NB4 (cell line): ENCODE data around the gene ABCA10.

Experiments
- MYC ChIP-seq: IDR thresholded peaks from 2 replicates; pipeline ENCODE4 v1.6.1; 2011; ENCODE audit warnings: low read depth, low read length
- POLR2A ChIP-seq: IDR thresholded peaks from 2 replicates; pipeline ENCODE4 v1.6.1; 2011; ENCODE audit warnings: mild to moderate bottlenecking; ENCODE audit not compliant: insufficient read length; ENCODE audit errors: extremely low read depth
- TF ChIP-seq, protein P1 (sequence below): IDR thresholded peaks from one replicate; pipeline ENCODE4 v1.5.1; 2012; ENCODE audit warnings: low read depth, low read length
- TF ChIP-seq, protein P2 (sequence below): IDR thresholded peaks from 2 replicates; pipeline ENCODE4 v1.6.1; 2011; ENCODE audit warnings: low read depth, low read length

- TF ChIP-seq, protein P1, sequence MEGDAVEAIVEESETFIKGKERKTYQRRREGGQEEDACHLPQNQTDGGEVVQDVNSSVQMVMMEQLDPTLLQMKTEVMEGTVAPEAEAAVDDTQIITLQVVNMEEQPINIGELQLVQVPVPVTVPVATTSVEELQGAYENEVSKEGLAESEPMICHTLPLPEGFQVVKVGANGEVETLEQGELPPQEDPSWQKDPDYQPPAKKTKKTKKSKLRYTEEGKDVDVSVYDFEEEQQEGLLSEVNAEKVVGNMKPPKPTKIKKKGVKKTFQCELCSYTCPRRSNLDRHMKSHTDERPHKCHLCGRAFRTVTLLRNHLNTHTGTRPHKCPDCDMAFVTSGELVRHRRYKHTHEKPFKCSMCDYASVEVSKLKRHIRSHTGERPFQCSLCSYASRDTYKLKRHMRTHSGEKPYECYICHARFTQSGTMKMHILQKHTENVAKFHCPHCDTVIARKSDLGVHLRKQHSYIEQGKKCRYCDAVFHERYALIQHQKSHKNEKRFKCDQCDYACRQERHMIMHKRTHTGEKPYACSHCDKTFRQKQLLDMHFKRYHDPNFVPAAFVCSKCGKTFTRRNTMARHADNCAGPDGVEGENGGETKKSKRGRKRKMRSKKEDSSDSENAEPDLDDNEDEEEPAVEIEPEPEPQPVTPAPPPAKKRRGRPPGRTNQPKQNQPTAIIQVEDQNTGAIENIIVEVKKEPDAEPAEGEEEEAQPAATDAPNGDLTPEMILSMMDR = no peak
- TF ChIP-seq POLR2A (no peak), MYC (no peak)
- TF ChIP-seq, protein P2, sequence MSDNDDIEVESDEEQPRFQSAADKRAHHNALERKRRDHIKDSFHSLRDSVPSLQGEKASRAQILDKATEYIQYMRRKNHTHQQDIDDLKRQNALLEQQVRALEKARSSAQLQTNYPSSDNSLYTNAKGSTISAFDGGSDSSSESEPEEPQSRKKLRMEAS = no peak
Measured at GRCh38 chr17:69271023-69271422, 42.4 kb upstream of the ABCA10 start.
